HFFc6 (cell line): ENCODE results near the gene SGMS1. TPM values are rescaled to one million over a fixed set of nuclear protein-coding genes. Genes with fewer than 3 reads are reported as not detected.

ENCODE experiments used
- DNase-seq: peaks from one replicate; pipeline ENCODE4 v3.0.0-alpha.2; 2018
- H3K27ac Mint-ChIP-seq: 2 replicates; pipeline ENCODE4 v1.8.0; 2020; ENCODE audit warnings: mild to moderate bottlenecking, mixed read lengths
- H3K27me3 Mint-ChIP-seq: 2 replicates; pipeline ENCODE4 v1.8.0; 2021; ENCODE audit warnings: mild to moderate bottlenecking, moderate library complexity, mixed read lengths; ENCODE audit not compliant: insufficient read depth
- H3K36me3 Mint-ChIP-seq: 2 replicates; pipeline ENCODE4 v1.8.0; 2021; ENCODE audit warnings: low read depth, mixed read lengths
- H3K4me1 Mint-ChIP-seq: 2 replicates; pipeline ENCODE4 v1.8.0; 2020; ENCODE audit warnings: low read depth, mixed read lengths
- H3K4me3 Mint-ChIP-seq: 2 replicates; pipeline ENCODE4 v1.8.0; 2020; ENCODE audit warnings: mild to moderate bottlenecking, moderate library complexity, mixed read lengths
- H3K9me3 Mint-ChIP-seq: 2 replicates; pipeline ENCODE4 v1.8.0; 2020; ENCODE audit warnings: mild to moderate bottlenecking, mixed read lengths
- CTCF ChIP-seq: fragments of 200-600 bp; sonication (generic); IDR thresholded peaks from 2 replicates; pipeline ENCODE4 v1.5.0; 2021; ENCODE audit warnings: antibody characterized with exemption, mild to moderate bottlenecking
- total RNA-seq, 6 experiments: library from RNA; stranded (reverse); fragmentation: NEBNext Ultra II Directional; extraction: Animal tissue kit (Norgen Biotek cat#: 25700); gene quantifications; 2 replicates in 1 of 6; 3 replicates in 5 of 6; pipeline ENCODE4 v1.2.3, GENCODE V29; 2021

Gene SGMS1
- total RNA-seq, 6 experiments from 2014 or later, result 19.6 to 27.5 (median 24.6) TPM

DNA sequence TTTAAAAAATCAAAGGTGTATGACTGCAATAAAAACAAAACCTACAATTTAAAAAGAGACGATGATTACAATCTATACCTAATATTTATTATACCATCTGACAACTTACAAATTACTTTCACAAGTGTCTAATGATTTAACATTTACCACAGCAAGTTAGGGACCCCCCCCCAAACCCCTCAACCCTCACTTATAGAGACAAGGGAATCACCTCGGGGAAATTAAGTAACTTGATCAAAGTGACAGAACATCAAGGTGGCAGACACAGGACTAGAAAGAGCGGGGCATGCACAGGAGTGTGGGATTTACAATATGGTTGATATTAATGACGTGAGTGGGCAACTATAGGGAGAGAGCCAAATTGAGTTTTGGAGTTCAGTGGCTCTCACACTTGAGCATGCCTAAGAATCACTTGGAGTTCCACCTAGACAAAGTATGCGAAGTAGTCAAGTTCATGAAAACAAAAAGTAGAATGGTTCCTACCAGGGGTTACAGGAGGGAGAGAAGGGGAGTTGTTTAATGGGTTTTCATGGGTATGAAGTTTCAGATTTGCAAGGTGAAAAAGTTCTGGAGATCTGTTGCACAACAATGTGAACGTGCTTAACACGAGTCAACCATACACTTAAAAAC is 43.4 kb downstream of the SGMS1 start:
- H3K4me3 Mint-ChIP-seq, result no peak overlapping the region
- DNase-seq, result no peak
- no peaks in the 10 kb centered on the region for H3K27me3 Mint-ChIP-seq
- no peaks in the 10 kb centered on the region for H3K9me3 Mint-ChIP-seq
- H3K36me3 Mint-ChIP-seq, result no peaks in the 10 kb centered on the region
- TF ChIP-seq CTCF, result no peak
- H3K27ac Mint-ChIP-seq, result no peak overlapping the region
- peaks cover 73% of the 10 kb centered on the region for H3K4me1 Mint-ChIP-seq

GRCh38 chr10:50579491-50580261 is 44.1 kb downstream of the SGMS1 start:
- Mint-ChIP-seq H3K9me3 (no peaks in the 10 kb centered on the region), H3K27ac (no peak overlapping the region), H3K4me3 (no peak overlapping the region), H3K27me3 (no peaks in the 10 kb centered on the region), H3K36me3 (no peaks in the 10 kb centered on the region), H3K4me1 (peaks cover 66% of the 10 kb centered on the region)
- no peak for TF ChIP-seq CTCF
- no peak for DNase-seq

DNA sequence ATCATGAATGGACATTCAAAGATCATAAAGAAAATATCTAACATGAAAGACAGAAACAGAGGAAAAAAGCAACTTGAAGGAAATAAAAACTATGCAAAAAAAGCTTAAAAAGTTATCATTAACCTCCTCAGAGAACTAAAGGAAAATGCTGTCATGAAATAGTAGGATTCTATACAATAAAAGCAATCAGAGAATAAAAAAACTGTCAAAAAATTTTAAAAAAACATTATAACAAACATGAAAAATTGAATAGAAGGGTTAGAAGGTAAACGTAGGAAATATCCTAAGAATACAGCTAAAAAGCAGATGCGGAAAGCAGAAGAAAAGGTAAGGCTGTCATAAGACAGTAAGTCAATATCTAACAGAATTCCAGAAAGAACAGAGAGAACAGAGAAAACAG is 44.8 kb downstream of the SGMS1 start:
- TF ChIP-seq CTCF, result no peak
- H3K4me3 Mint-ChIP-seq, result no peak overlapping the region
- no peaks in the 10 kb centered on the region for H3K27me3 Mint-ChIP-seq
- peaks cover 63% of the 10 kb centered on the region for H3K4me1 Mint-ChIP-seq
- H3K27ac Mint-ChIP-seq, result no peak overlapping the region
- no peaks in the 10 kb centered on the region for H3K36me3 Mint-ChIP-seq
- H3K9me3 Mint-ChIP-seq, result no peaks in the 10 kb centered on the region
- DNase-seq, result no peak

GRCh38 chr10:50577681-50578350 is 45.9 kb downstream of the SGMS1 start:
- no peak for TF ChIP-seq CTCF
- peak; percentile 56 for DNase-seq
- Mint-ChIP-seq H3K27ac (peak overlapping the region; percentile 47), H3K4me1 (peaks cover 52% of the 10 kb centered on the region), H3K27me3 (no peaks in the 10 kb centered on the region), H3K36me3 (no peaks in the 10 kb centered on the region), H3K4me3 (peak overlapping the region; percentile 33), H3K9me3 (no peaks in the 10 kb centered on the region)

- no peaks in the 10 kb centered on the region for H3K9me3 Mint-ChIP-seq
- no peak for TF ChIP-seq CTCF
- H3K27ac Mint-ChIP-seq, result peak overlapping the region; percentile 18
- H3K27me3 Mint-ChIP-seq, result no peaks in the 10 kb centered on the region
- DNase-seq, result no peak
- no peak overlapping the region; the same call in 1 of the 2 replicates for H3K4me3 Mint-ChIP-seq
- H3K36me3 Mint-ChIP-seq, result no peaks in the 10 kb centered on the region
- peaks cover 44% of the 10 kb centered on the region for H3K4me1 Mint-ChIP-seq
Measured at GRCh38 chr10:50577010-50577409, 46.7 kb downstream of the SGMS1 start.
